Endodermal cell (in vitro differentiated cells): ENCODE measurements around the gene TTLL11. TPM values are rescaled to one million over a fixed set of nuclear protein-coding genes. Genes with fewer than 3 reads are reported as not detected.

ENCODE experiments used
- DNase-seq: peaks from one replicate; pipeline ENCODE4 v3.0.0-alpha.2; 2017
- H3K27ac ChIP-seq: 2 replicates; pipeline ENCODE4 v1.5.1; 2013; ENCODE audit warnings: mild to moderate bottlenecking, low read depth, low read length, moderate library complexity
- H3K27me3 ChIP-seq: 2 replicates; pipeline ENCODE4 v1.6.1; 2013; ENCODE audit warnings: mild to moderate bottlenecking, low read length, moderate library complexity; ENCODE audit not compliant: insufficient read depth, control insufficient read depth, poor library complexity, severe bottlenecking
- H3K36me3 ChIP-seq: 2 replicates; pipeline ENCODE4 v1.7.0; 2013; ENCODE audit warnings: mild to moderate bottlenecking, low read length, moderate library complexity; ENCODE audit not compliant: control insufficient read depth, insufficient read depth
- H3K4me1 ChIP-seq: one replicate; pipeline ENCODE4 v1.7.0; 2013; ENCODE audit warnings: low read length; ENCODE audit not compliant: control insufficient read depth, insufficient read depth
- H3K4me3 ChIP-seq: 2 replicates; pipeline ENCODE4 v1.5.1; 2013; ENCODE audit warnings: mild to moderate bottlenecking, low read length, moderate library complexity
- H3K9ac ChIP-seq: 2 replicates; pipeline ENCODE4 v1.6.1; 2013; ENCODE audit warnings: mild to moderate bottlenecking, low read length, moderate library complexity; ENCODE audit not compliant: poor library complexity, severe bottlenecking; ENCODE audit errors: extremely low read depth
- H3K9me3 ChIP-seq: 2 replicates; pipeline ENCODE4 v1.6.1; 2013; ENCODE audit warnings: mild to moderate bottlenecking, low read length, moderate library complexity; ENCODE audit not compliant: control insufficient read depth
- H3K27ac Mint-ChIP-seq: 2 replicates; pipeline ENCODE4 v1.8.0; 2020; ENCODE audit warnings: mixed read lengths
- H3K27me3 Mint-ChIP-seq: 2 replicates; pipeline ENCODE4 v1.8.0; 2021; ENCODE audit warnings: mild to moderate bottlenecking, mixed read lengths; ENCODE audit not compliant: insufficient read depth
- H3K36me3 Mint-ChIP-seq: 2 replicates; pipeline ENCODE4 v1.8.0; 2020; ENCODE audit warnings: low read depth, mixed read lengths
- H3K4me1 Mint-ChIP-seq: 2 replicates; pipeline ENCODE4 v1.8.0; 2020; ENCODE audit warnings: mixed read lengths
- H3K4me3 Mint-ChIP-seq: 2 replicates; pipeline ENCODE4 v1.8.0; 2020; ENCODE audit warnings: mild to moderate bottlenecking, moderate library complexity, mixed read lengths
- H3K9me3 Mint-ChIP-seq: 2 replicates; pipeline ENCODE4 v1.8.0; 2020; ENCODE audit warnings: mild to moderate bottlenecking, mixed read lengths
- WGBS, 2 experiments: methylation state at CpG; one replicate each; pipeline versions ENCODE4 v1.1.5 to v1.1.7; 2013; ENCODE audit warnings: missing lambda C conversion rate in 2 of 2, mixed read lengths in 1 of 2; ENCODE audit not compliant: insufficient coverage in 1 of 2, insufficient read length in 1 of 2; 5-methylcytosine and 5-hydroxymethylcytosine counted together
- total RNA-seq, 2 donors: library from RNA; stranded (reverse); fragmentation: NEBNext Ultra II Directional in 1 of 2; extraction: Animal tissue kit (Norgen Biotek cat#: 25700) in 1 of 2; gene quantifications; 2 replicates in 1 of 2; 3 replicates in 1 of 2; pipeline ENCODE4 v1.2.1, GENCODE V29; 2021
- TF ChIP-seq, protein P1 (sequence below): fragments of 200-600 bp; sonication (generic); conservative IDR thresholded peaks from 2 replicates; pipeline ENCODE4 v1.5.0; 2021; ENCODE audit warnings: antibody characterized with exemption, mild to moderate bottlenecking

The TTLL11 gene
- total RNA-seq, 2 donors from 2014 or later = 0.68 TPM; not detected in 1

DNA sequence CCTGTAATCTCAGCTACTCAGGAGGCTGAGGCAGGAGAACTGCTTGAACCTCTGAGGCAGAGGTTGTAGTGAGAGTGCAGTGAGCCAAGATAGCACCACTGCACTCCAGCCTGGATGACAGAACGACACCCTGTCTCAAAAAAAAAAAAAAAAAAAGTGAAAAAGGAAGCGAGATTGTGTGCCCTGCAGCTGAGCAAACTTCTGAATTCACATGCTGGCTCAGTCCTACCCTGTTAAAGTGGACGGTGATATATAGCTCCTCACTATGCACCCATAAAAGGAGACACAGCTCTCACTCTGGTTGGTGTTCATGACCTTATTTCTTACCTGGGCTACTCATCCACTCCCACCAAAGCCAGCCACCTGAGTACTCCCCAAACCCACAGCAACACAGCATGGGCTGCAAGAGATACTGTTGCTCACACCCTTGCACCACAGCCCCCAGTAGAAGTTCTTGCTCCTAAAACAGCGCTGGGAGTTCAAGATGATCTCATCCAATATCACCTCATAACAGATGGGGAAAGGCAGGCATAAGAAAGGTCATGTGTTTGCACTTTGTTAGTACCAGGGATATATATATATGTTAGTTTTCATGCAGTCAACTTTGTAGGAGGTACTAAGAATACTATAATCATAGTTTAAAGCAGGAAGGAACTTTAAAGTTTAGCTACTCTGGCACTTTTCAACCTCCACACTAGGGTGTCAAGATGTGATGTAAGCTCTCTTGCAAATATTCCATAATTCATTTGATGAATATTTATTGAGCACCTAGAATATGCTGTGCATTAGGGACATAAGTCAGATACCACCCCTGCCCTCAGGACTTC, 4.0 kb downstream of the TTLL11 start:
- peaks cover 3% of the 10 kb centered on the region for H3K4me1 Mint-ChIP-seq
- Histone ChIP-seq H3K4me1 (no peaks in the 10 kb centered on the region), H3K9me3 (no peaks in the 10 kb centered on the region), H3K27me3 (peaks cover 63% of the 10 kb centered on the region), H3K27ac (no peak overlapping the region), H3K4me3 (no peak overlapping the region), H3K36me3 (no peaks in the 10 kb centered on the region), H3K9ac (no peak overlapping the region)
- H3K27ac Mint-ChIP-seq = no peak overlapping the region
- TF ChIP-seq, protein P1, sequence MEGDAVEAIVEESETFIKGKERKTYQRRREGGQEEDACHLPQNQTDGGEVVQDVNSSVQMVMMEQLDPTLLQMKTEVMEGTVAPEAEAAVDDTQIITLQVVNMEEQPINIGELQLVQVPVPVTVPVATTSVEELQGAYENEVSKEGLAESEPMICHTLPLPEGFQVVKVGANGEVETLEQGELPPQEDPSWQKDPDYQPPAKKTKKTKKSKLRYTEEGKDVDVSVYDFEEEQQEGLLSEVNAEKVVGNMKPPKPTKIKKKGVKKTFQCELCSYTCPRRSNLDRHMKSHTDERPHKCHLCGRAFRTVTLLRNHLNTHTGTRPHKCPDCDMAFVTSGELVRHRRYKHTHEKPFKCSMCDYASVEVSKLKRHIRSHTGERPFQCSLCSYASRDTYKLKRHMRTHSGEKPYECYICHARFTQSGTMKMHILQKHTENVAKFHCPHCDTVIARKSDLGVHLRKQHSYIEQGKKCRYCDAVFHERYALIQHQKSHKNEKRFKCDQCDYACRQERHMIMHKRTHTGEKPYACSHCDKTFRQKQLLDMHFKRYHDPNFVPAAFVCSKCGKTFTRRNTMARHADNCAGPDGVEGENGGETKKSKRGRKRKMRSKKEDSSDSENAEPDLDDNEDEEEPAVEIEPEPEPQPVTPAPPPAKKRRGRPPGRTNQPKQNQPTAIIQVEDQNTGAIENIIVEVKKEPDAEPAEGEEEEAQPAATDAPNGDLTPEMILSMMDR = no peak
- peaks cover 38% of the 10 kb centered on the region for H3K27me3 Mint-ChIP-seq
- no peak overlapping the region for H3K4me3 Mint-ChIP-seq
- no peak for DNase-seq
- no peaks in the 10 kb centered on the region for H3K9me3 Mint-ChIP-seq
- H3K36me3 Mint-ChIP-seq = no peaks in the 10 kb centered on the region
- WGBS, 2 experiments = 78 to 83% methylated on average over 1 to 4 of the region's 4 CpGs

DNA sequence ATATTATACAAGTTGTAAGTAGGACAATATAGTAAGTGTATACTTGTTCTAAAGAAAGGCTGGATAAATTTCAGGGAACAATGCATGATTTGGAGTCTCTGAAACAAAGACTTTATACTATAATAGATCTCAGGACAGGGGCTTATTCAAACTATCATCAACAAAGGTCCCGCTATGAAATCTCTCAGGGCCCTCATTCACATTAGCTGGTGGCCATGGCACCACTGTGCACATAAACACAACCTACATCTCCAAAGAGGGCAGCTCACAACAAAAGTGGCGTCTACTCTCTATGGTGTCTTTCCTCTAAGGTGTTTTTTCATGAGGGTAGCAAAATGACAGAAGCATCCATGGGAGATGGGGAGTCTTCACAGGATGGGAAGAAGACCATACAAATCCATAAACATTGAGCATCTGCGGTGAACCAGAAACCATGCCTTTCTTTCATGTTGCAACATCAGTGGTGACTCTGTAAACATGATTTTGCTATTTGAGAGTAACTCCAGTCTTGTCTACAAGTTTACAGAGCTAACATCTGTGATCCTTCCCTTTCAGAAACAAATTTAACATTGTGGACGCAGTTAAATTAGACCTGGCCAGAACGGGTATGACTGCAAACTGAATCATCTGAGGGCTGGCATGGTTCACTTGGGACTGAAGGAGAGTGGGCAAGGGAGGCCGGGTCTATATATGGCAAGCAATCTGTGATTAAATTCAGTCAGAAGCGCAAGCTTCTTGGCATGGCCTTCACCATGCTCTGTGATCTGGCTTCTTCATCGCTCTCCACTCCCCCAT, 5.5 kb downstream of the TTLL11 start:
- WGBS, 2 experiments = 88 to 91% methylated on average over 4 to 8 of the region's 8 CpGs
- TF ChIP-seq, protein P1 = no peak
- no peaks in the 10 kb centered on the region for H3K4me1 ChIP-seq
- H3K4me3 Mint-ChIP-seq = no peak overlapping the region
- H3K9me3 ChIP-seq = no peaks in the 10 kb centered on the region
- no peak overlapping the region for H3K4me3 ChIP-seq
- peaks cover 31% of the 10 kb centered on the region for H3K27me3 Mint-ChIP-seq
- no peak for DNase-seq
- peaks cover 3% of the 10 kb centered on the region for H3K4me1 Mint-ChIP-seq
- no peak overlapping the region for H3K9ac ChIP-seq
- H3K36me3 Mint-ChIP-seq = no peaks in the 10 kb centered on the region
- H3K27ac ChIP-seq = no peak overlapping the region
- peaks cover 55% of the 10 kb centered on the region for H3K27me3 ChIP-seq
- H3K9me3 Mint-ChIP-seq = no peaks in the 10 kb centered on the region
- H3K36me3 ChIP-seq = no peaks in the 10 kb centered on the region
- H3K27ac Mint-ChIP-seq = no peak overlapping the region

DNA sequence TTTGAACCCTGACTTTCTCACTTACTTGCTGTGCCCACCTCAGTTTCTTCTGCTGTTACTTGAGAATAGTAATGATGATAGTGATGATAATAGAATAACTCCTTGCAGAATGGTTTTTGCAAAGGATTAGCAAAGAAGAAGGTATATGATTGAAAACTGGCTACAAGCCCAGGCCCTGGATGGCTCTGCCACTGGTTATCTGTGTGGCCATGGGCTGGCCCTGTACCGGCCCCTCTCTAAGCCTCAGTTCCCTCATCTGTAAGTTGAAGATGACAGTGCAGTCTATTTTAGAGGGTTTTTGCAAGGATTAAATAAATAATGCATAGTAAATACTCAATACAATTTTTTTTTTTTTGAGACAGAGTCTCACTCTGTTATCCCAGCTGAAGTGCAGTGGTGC, 6.2 kb downstream of the TTLL11 start:
- 100% methylated on average over 1 of the region's 1 CpG for WGBS, 2 experiments
- H3K4me1 ChIP-seq = no peaks in the 10 kb centered on the region
- no peak overlapping the region for H3K4me3 ChIP-seq
- no peak overlapping the region for H3K9ac ChIP-seq
- DNase-seq = no peak
- H3K36me3 ChIP-seq = no peaks in the 10 kb centered on the region
- no peaks in the 10 kb centered on the region for H3K36me3 Mint-ChIP-seq
- H3K27ac ChIP-seq = no peak overlapping the region
- H3K4me1 Mint-ChIP-seq = no peaks in the 10 kb centered on the region
- peaks cover 49% of the 10 kb centered on the region for H3K27me3 ChIP-seq
- TF ChIP-seq, protein P1 = no peak
- H3K27ac Mint-ChIP-seq = no peak overlapping the region
- H3K27me3 Mint-ChIP-seq = peaks cover 25% of the 10 kb centered on the region
- no peak overlapping the region for H3K4me3 Mint-ChIP-seq
- H3K9me3 Mint-ChIP-seq = no peaks in the 10 kb centered on the region
- H3K9me3 ChIP-seq = no peaks in the 10 kb centered on the region
